Upper lobe of left lung (tissue), 6 donors: ENCODE results near the gene RPL35A. TPM values are rescaled to one million over a fixed set of nuclear protein-coding genes. Genes with fewer than 3 reads are reported as not detected.

ENCODE experiments used
- ATAC-seq, 2 donors: fragments of 200-7000 bp; cut with Tn5 transposase; one replicate each; pipeline ENCODE4 v1.9.1; 2022; ENCODE audit warnings: mild to moderate bottlenecking in 2 of 2, moderate library complexity in 2 of 2; ENCODE audit not compliant: low FRiP score in 2 of 2
- DNase-seq, 2 donors: peaks; one replicate each; pipeline ENCODE4 v3.0.0-alpha.2; 2019 to 2020
- H3K27ac ChIP-seq, 4 donors: fragments of 200-600 bp; sonication (generic); one replicate each; pipeline ENCODE4 v1.5.1; 2016 to 2019
- H3K27me3 ChIP-seq, 4 donors: fragments of 200-600 bp; sonication (generic); one replicate each; pipeline ENCODE4 v1.5.1; 2017 to 2019
- H3K36me3 ChIP-seq, 4 donors: fragments of 200-600 bp; sonication (generic); one replicate each; pipeline ENCODE4 v1.5.1; 2016 to 2019
- H3K4me1 ChIP-seq, 4 donors: fragments of 200-600 bp; sonication (generic); one replicate each; pipeline ENCODE4 v1.5.1; 2018 to 2019
- H3K4me3 ChIP-seq, 4 donors: fragments of 200-600 bp; sonication (generic); one replicate each; pipeline ENCODE4 v1.5.1; 2017 to 2019; ENCODE audit warnings: mild to moderate bottlenecking in 2 of 4, moderate library complexity in 1 of 4
- H3K9me3 ChIP-seq, 4 donors: fragments of 200-600 bp; sonication (generic); one replicate each; pipeline ENCODE4 v1.5.1; 2018 to 2019
- CTCF ChIP-seq, 6 experiments: fragments of 450-650 bp in 4 of 6; fragments of 200-600 bp in 2 of 6; sonication (generic) in 2 of 6; IDR thresholded peaks; one replicate each; pipeline ENCODE4 v1.5.1; 2016 to 2019; ENCODE audit warnings: antibody characterized with exemption in 6 of 6
- EP300 ChIP-seq, 4 donors: sonication (generic); formaldehyde crosslinking; IDR thresholded peaks; one replicate each; pipeline ENCODE4 v1.5.1; 2017; ENCODE audit warnings: antibody characterized with exemption in 4 of 4, control low read depth in 2 of 4
- POLR2A ChIP-seq, 4 donors: fragments of 450-650 bp; IDR thresholded peaks; one replicate each; pipeline ENCODE4 v1.5.1; 2016 to 2017; ENCODE audit warnings: antibody characterized with exemption in 4 of 4, mild to moderate bottlenecking in 2 of 4
- POLR2AphosphoS5 ChIP-seq, 2 donors: sonication (generic); formaldehyde crosslinking; IDR thresholded peaks; one replicate each; pipeline ENCODE4 v1.5.1; 2017; ENCODE audit warnings: antibody characterized with exemption in 2 of 2
- WGBS, 2 donors: methylation state at CpG; one replicate each; pipeline ENCODE4 v1.1.5; 2017 to 2018; 5-methylcytosine and 5-hydroxymethylcytosine counted together
- total RNA-seq, 6 donors: library from RNA; depleted of rRNA in 4 of 6; stranded (reverse); fragments of >200 nt in 4 of 6; gene quantifications; one replicate each; pipeline versions ENCODE4 v1.1.0 to v1.2.1, GENCODE V29; 2016 to 2021
- donor health status: DM: no; HTN: no; CAD: no; lungs with moderate emphysema.
- donor health status: DM: no; HTN: yes; CAD: no; lungs with severe emphysema.

Gene RPL35A
- total RNA-seq, 6 donors from 2014 or later: 80.7 to 771 (median 420) TPM

- Histone ChIP-seq H3K9me3 (no peaks in the 10 kb centered on the region), H3K4me3 (peak overlapping the region in 1 of 4 donors; percentile 64), H3K27me3 (no peaks in the 10 kb centered on the region), H3K36me3 (peaks cover 30 to 62% (median 49%) of the 10 kb centered on the region in 4 donors), H3K4me1 (peaks cover 38 to 52% (median 41%) of the 10 kb centered on the region in 4 donors), H3K27ac (peak overlapping the region in 1 of 4 donors; percentile 3)
- no peak for ATAC-seq
- 90% methylated on average over 9 of the region's 9 CpGs for WGBS, 2 donors
- TF ChIP-seq EP300 (IDR thresholded peaks at IDR 0.05): no peak
- no peak for TF ChIP-seq POLR2A (IDR thresholded peaks at IDR 0.05)
- TF ChIP-seq CTCF (IDR thresholded peaks at IDR 0.05): no peak
- TF ChIP-seq POLR2AphosphoS5 (IDR thresholded peaks at IDR 0.05): no peak
- no peak for DNase-seq
These were observed 2.5 kb downstream of the RPL35A start for GRCh38 chr3:197952440-197952839.

- no peak overlapping the region for H3K27ac ChIP-seq
- peaks cover 30 to 62% (median 49%) of the 10 kb centered on the region in 4 donors for H3K36me3 ChIP-seq
- DNase-seq: no peak
- no peak for ATAC-seq
- no peaks in the 10 kb centered on the region for H3K27me3 ChIP-seq
- H3K9me3 ChIP-seq: no peaks in the 10 kb centered on the region
- 74 to 75% methylated on average over 6 of the region's 6 CpGs for WGBS, 2 donors
- H3K4me1 ChIP-seq: peaks cover 46 to 60% (median 50%) of the 10 kb centered on the region in 4 donors
- no peak overlapping the region for H3K4me3 ChIP-seq
- no peak for TF ChIP-seq EP300 (IDR thresholded peaks at IDR 0.05)
- TF ChIP-seq POLR2AphosphoS5 (IDR thresholded peaks at IDR 0.05): no peak
- no peak for TF ChIP-seq POLR2A (IDR thresholded peaks at IDR 0.05)
- TF ChIP-seq CTCF (IDR thresholded peaks at IDR 0.05): no peak
These were observed 3.3 kb downstream of the RPL35A start for GRCh38 chr3:197953325-197953724.

DNA sequence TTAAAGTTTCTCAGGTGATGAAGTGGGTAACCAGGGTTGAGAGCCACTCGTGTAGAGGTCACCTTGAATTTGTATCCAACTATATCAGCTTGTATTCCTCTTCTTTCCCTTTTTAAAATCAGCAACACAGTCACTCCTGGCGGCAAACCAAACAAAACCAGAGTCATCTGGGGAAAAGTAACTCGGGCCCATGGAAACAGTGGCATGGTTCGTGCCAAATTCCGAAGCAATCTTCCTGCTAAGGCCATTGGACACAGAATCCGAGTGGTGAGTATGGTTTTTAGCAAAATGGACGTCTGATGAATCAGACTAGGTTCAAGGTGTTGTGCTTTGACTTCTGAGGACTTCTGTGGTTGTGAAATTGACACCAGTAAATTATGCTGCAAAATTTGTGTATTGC is 3.9 kb downstream of the RPL35A start:
- Histone ChIP-seq H3K36me3 (peaks cover 30 to 62% (median 49%) of the 10 kb centered on the region in 4 donors), H3K4me1 (peaks cover 50 to 66% (median 56%) of the 10 kb centered on the region in 4 donors), H3K9me3 (no peaks in the 10 kb centered on the region), H3K4me3 (no peak overlapping the region), H3K27ac (no peak overlapping the region), H3K27me3 (no peaks in the 10 kb centered on the region)
- no peak for ATAC-seq
- TF ChIP-seq EP300 (IDR thresholded peaks at IDR 0.05) (no peak), POLR2AphosphoS5 (IDR thresholded peaks at IDR 0.05) (no peak), POLR2A (IDR thresholded peaks at IDR 0.05) (no peak), CTCF (IDR thresholded peaks at IDR 0.05) (no peak)
- 75 to 81% methylated on average over 7 of the region's 7 CpGs for WGBS, 2 donors
- DNase-seq: no peak

- Histone ChIP-seq H3K27me3 (no peaks in the 10 kb centered on the region), H3K4me1 (peaks cover 55 to 69% (median 61%) of the 10 kb centered on the region in 4 donors), H3K36me3 (peaks cover 30 to 62% (median 49%) of the 10 kb centered on the region in 4 donors), H3K4me3 (no peak overlapping the region), H3K9me3 (no peaks in the 10 kb centered on the region), H3K27ac (no peak overlapping the region)
- ATAC-seq (no peak), DNase-seq (no peak)
- TF ChIP-seq EP300 (IDR thresholded peaks at IDR 0.05): no peak
- no peak for TF ChIP-seq POLR2AphosphoS5 (IDR thresholded peaks at IDR 0.05)
- TF ChIP-seq POLR2A (IDR thresholded peaks at IDR 0.05): no peak
- TF ChIP-seq CTCF (IDR thresholded peaks at IDR 0.05): no peak
- 89 to 95% methylated on average over 4 of the region's 4 CpGs for WGBS, 2 donors
These were observed 6.0 kb downstream of the RPL35A start for GRCh38 chr3:197955892-197956477.

GRCh38 chr3:197956626-197956988 is 6.6 kb downstream of the RPL35A start:
- no peak overlapping the region for H3K4me3 ChIP-seq
- no peak for DNase-seq
- no peaks in the 10 kb centered on the region for H3K27me3 ChIP-seq
- H3K27ac ChIP-seq: peak overlapping the region; percentile 77 to 86 (median 80)
- no peak for TF ChIP-seq POLR2AphosphoS5 (IDR thresholded peaks at IDR 0.05)
- no peak for TF ChIP-seq CTCF (IDR thresholded peaks at IDR 0.05)
- no peak for TF ChIP-seq POLR2A (IDR thresholded peaks at IDR 0.05)
- no peak for TF ChIP-seq EP300 (IDR thresholded peaks at IDR 0.05)
- H3K36me3 ChIP-seq: peaks cover 30 to 56% (median 46%) of the 10 kb centered on the region in 4 donors
- H3K9me3 ChIP-seq: no peaks in the 10 kb centered on the region
- H3K4me1 ChIP-seq: peaks cover 55 to 69% (median 58%) of the 10 kb centered on the region in 4 donors
- WGBS, 2 donors: 91 to 100% methylated on average over 2 of the region's 2 CpGs
- ATAC-seq: no peak
